GM19468 (cell line): Measurements from ENCODE around the gene AGAP6.
"Not testable (repeated sequence)": the region's sequence is repeated elsewhere in the genome, so short reads cannot be mapped to it uniquely, and the experiment has no call there.

Experiments used
- ATAC-seq: cut with Tn5 transposase; IDR thresholded peaks from one replicate; pipeline ENCODE4 v1.9.1; 2021; ENCODE audit warnings: mild to moderate bottlenecking, moderate library complexity, moderate number of reproducible peaks; ENCODE audit not compliant: unreplicated experiment; ENCODE audit errors: extremely low read depth

The AGAP6 gene

GRCh38 chr10:50021646-50022045 lies 33.4 kb downstream of the AGAP6 start:
- no peak for ATAC-seq

GRCh38 chr10:50024716-50025383 lies 36.6 kb downstream of the AGAP6 start:
- ATAC-seq, result not testable (repeated sequence)

- ATAC-seq, result no peak
These were observed 37.4 kb downstream of the AGAP6 start for GRCh38 chr10:50025627-50026026.

GRCh38 chr10:50027195-50027594 lies 39.0 kb downstream of the AGAP6 start:
- ATAC-seq, result no peak

GRCh38 chr10:50033481-50033880 lies 45.3 kb downstream of the AGAP6 start:
- no peak for ATAC-seq

GRCh38 chr10:50035337-50035736 lies 47.1 kb downstream of the AGAP6 start:
- ATAC-seq, result not testable (repeated sequence)

GRCh38 chr10:50044941-50045664 lies 56.9 kb downstream of the AGAP6 start:
- no peak for ATAC-seq

GRCh38 chr10:50046457-50046856 lies 58.3 kb downstream of the AGAP6 start:
- ATAC-seq, result not testable (repeated sequence)

- not testable (repeated sequence) for ATAC-seq
These were observed 59.4 kb downstream of the AGAP6 start for GRCh38 chr10:50047594-50047993.

- ATAC-seq, result not testable (repeated sequence)
These were observed 63.9 kb downstream of the AGAP6 start for GRCh38 chr10:50051995-50052660.

GRCh38 chr10:50052778-50053376 lies 64.7 kb downstream of the AGAP6 start:
- not testable (repeated sequence) for ATAC-seq

GRCh38 chr10:50055494-50056292 lies 67.5 kb downstream of the AGAP6 start:
- ATAC-seq, result not testable (repeated sequence)

GRCh38 chr10:50056654-50057053 lies 68.4 kb downstream of the AGAP6 start:
- ATAC-seq, result not testable (repeated sequence)

- ATAC-seq, result not testable (repeated sequence)
These were observed 70.5 kb downstream of the AGAP6 start for GRCh38 chr10:50058727-50059126.

- not testable (repeated sequence) for ATAC-seq
These were observed 71.7 kb downstream of the AGAP6 start for GRCh38 chr10:50059946-50060345.
